GM12874 (cell line): Measurements from ENCODE around the gene R3HDM2.

Experiments used
- CTCF ChIP-seq: IDR thresholded peaks from 2 replicates; pipeline ENCODE4 v1.5.1; 2011; ENCODE audit warnings: low read depth, mild to moderate bottlenecking, control low read depth, low read length, moderate library complexity; ENCODE audit not compliant: insufficient read depth

R3HDM2 gene

GRCh38 chr12:57334219-57334618, 96.6 kb downstream of the R3HDM2 start:
- TF ChIP-seq CTCF, result no peak

- TF ChIP-seq CTCF, result no peak
Observed at GRCh38 chr12:57332646-57333312, 98.1 kb downstream of the R3HDM2 start.

- TF ChIP-seq CTCF, result no peak
Observed at GRCh38 chr12:57330992-57331391, 99.9 kb downstream of the R3HDM2 start.

- no peak for TF ChIP-seq CTCF
Observed at GRCh38 chr12:57329219-57329618, 101.6 kb downstream of the R3HDM2 start.

- no peak for TF ChIP-seq CTCF
Observed at GRCh38 chr12:57325395-57325794, 105.4 kb downstream of the R3HDM2 start.

GRCh38 chr12:57323416-57323815, 107.4 kb downstream of the R3HDM2 start:
- TF ChIP-seq CTCF, result no peak

GRCh38 chr12:57320639-57321038, 110.2 kb downstream of the R3HDM2 start:
- no peak for TF ChIP-seq CTCF
